GM23338 (cell line): Measurements from ENCODE around the gene STRN4.

Experiments
- CREB1 ChIP-seq: fragments of 250-450 bp; sonication (Bioruptor Pico); IDR thresholded peaks from 2 replicates; pipeline ENCODE4 v1.5.0; 2020; ENCODE audit warnings: low read depth, mild to moderate bottlenecking, moderate library complexity
- EZH2 ChIP-seq: fragments of 200-600 bp; sonication (generic); IDR thresholded peaks from one replicate; pipeline ENCODE4 v1.8.0; 2017; ENCODE audit warnings: antibody characterized with exemption, mild to moderate bottlenecking, low read depth; ENCODE audit not compliant: unreplicated experiment
- POLR2AphosphoS5 ChIP-seq: IDR thresholded peaks from 2 replicates; pipeline ENCODE4 v1.6.1; 2016; ENCODE audit warnings: antibody characterized with exemption, low read depth
- ZNF114 ChIP-seq: fragments of 250-450 bp; sonication (Bioruptor Pico); IDR thresholded peaks from 2 replicates; pipeline ENCODE4 v1.5.0; 2020; ENCODE audit warnings: mild to moderate bottlenecking, moderate library complexity
- ZNF331 ChIP-seq: fragments of 250-450 bp; sonication (Bioruptor Pico); IDR thresholded peaks from 2 replicates; pipeline ENCODE4 v1.5.0; 2020; ENCODE audit warnings: low read depth, mild to moderate bottlenecking, moderate library complexity
- TF ChIP-seq, protein P1 (sequence below), 2 experiments: fragments of 200-600 bp in 1 of 2; sonication (generic) in 1 of 2; conservative IDR thresholded peaks; 2 replicates each; pipeline versions ENCODE4 v1.5.1 to v1.6.1; 2016 to 2017; ENCODE audit warnings: antibody characterized with exemption in 2 of 2, low read depth in 2 of 2, mild to moderate bottlenecking in 2 of 2, moderate library complexity in 1 of 2
- TF ChIP-seq, protein P2 (sequence below): IDR thresholded peaks from one replicate; pipeline ENCODE4 v1.6.1; 2018; ENCODE audit warnings: antibody characterized with exemption; ENCODE audit not compliant: unreplicated experiment

DNA sequence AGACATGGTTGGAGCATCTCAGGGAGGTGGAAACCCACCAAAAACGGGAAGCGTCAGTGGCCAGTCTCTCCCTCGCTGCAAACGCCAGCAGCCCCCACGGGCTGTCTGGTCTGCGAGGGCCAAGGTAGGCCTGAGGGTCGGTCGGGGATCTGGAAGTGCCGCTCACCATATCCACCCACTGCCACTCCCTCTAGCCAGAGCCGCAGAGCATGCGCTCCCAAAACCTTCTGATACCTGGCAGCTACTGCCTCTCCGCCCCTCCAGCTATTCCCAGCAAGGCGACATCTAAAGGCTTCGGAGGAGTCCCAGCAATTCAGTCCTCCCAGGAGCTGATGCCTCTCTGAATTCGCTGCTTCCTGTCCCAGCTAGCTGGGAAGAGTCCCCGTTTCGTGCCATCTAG is 4.8 kb downstream of the STRN4 start:
- TF ChIP-seq, protein P1, sequence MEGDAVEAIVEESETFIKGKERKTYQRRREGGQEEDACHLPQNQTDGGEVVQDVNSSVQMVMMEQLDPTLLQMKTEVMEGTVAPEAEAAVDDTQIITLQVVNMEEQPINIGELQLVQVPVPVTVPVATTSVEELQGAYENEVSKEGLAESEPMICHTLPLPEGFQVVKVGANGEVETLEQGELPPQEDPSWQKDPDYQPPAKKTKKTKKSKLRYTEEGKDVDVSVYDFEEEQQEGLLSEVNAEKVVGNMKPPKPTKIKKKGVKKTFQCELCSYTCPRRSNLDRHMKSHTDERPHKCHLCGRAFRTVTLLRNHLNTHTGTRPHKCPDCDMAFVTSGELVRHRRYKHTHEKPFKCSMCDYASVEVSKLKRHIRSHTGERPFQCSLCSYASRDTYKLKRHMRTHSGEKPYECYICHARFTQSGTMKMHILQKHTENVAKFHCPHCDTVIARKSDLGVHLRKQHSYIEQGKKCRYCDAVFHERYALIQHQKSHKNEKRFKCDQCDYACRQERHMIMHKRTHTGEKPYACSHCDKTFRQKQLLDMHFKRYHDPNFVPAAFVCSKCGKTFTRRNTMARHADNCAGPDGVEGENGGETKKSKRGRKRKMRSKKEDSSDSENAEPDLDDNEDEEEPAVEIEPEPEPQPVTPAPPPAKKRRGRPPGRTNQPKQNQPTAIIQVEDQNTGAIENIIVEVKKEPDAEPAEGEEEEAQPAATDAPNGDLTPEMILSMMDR (conservative IDR thresholded peaks at IDR 0.05; ENCODE audit: low read depth in 2 of 2): no peak
- TF ChIP-seq, protein P2, sequence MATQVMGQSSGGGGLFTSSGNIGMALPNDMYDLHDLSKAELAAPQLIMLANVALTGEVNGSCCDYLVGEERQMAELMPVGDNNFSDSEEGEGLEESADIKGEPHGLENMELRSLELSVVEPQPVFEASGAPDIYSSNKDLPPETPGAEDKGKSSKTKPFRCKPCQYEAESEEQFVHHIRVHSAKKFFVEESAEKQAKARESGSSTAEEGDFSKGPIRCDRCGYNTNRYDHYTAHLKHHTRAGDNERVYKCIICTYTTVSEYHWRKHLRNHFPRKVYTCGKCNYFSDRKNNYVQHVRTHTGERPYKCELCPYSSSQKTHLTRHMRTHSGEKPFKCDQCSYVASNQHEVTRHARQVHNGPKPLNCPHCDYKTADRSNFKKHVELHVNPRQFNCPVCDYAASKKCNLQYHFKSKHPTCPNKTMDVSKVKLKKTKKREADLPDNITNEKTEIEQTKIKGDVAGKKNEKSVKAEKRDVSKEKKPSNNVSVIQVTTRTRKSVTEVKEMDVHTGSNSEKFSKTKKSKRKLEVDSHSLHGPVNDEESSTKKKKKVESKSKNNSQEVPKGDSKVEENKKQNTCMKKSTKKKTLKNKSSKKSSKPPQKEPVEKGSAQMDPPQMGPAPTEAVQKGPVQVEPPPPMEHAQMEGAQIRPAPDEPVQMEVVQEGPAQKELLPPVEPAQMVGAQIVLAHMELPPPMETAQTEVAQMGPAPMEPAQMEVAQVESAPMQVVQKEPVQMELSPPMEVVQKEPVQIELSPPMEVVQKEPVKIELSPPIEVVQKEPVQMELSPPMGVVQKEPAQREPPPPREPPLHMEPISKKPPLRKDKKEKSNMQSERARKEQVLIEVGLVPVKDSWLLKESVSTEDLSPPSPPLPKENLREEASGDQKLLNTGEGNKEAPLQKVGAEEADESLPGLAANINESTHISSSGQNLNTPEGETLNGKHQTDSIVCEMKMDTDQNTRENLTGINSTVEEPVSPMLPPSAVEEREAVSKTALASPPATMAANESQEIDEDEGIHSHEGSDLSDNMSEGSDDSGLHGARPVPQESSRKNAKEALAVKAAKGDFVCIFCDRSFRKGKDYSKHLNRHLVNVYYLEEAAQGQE: no peak
- no peak for TF ChIP-seq POLR2AphosphoS5
- no peak for TF ChIP-seq EZH2
- TF ChIP-seq CREB1 (CRISPR knock-in tag): no peak
- no peak for TF ChIP-seq ZNF331
- no peak for TF ChIP-seq ZNF114
